Sigmoid colon (tissue), 7 donors: ENCODE measurements around the gene TTYH3. TPM values are rescaled to one million over a fixed set of nuclear protein-coding genes. Genes with fewer than 3 reads are reported as not detected.

Experiments used
- DNase-seq: peaks from one replicate; pipeline ENCODE4 v3.0.0-alpha.2; 2019
- H3K27ac ChIP-seq, 4 donors: fragments of 200-600 bp; sonication (generic); one replicate each; pipeline ENCODE4 v1.5.1; 2016 to 2019; ENCODE audit warnings: mild to moderate bottlenecking in 1 of 4
- H3K27me3 ChIP-seq, 3 donors: fragments of 200-600 bp; sonication (generic); one replicate each; pipeline ENCODE4 v1.5.1; 2019; ENCODE audit warnings: mild to moderate bottlenecking in 1 of 3
- H3K36me3 ChIP-seq, 4 donors: fragments of 200-600 bp; sonication (generic); one replicate each; pipeline ENCODE4 v1.5.1; 2016 to 2019
- H3K4me1 ChIP-seq, 4 donors: fragments of 200-600 bp; sonication (generic); one replicate each; pipeline ENCODE4 v1.5.1; 2017 to 2019
- H3K4me3 ChIP-seq, 4 donors: fragments of 200-600 bp; sonication (generic); one replicate each; pipeline ENCODE4 v1.5.1; 2017 to 2019; ENCODE audit warnings: mild to moderate bottlenecking in 2 of 4, moderate library complexity in 1 of 4
- H3K9me3 ChIP-seq, 4 donors: fragments of 200-600 bp in 3 of 4; sonication (generic) in 3 of 4; one replicate each; pipeline versions ENCODE4 v1.5.1 to v1.6.1; 2013 to 2019
- EP300 ChIP-seq, 4 donors: sonication (generic); formaldehyde crosslinking; IDR thresholded peaks; one replicate each; pipeline ENCODE4 v1.6.1; 2017; ENCODE audit warnings: antibody characterized with exemption in 4 of 4
- POLR2A ChIP-seq, 2 donors: fragments of 450-650 bp; IDR thresholded peaks; one replicate each; pipeline ENCODE4 v1.6.1; 2016; ENCODE audit warnings: antibody characterized with exemption in 2 of 2, mild to moderate bottlenecking in 2 of 2, moderate library complexity in 2 of 2
- POLR2AphosphoS5 ChIP-seq, 4 donors: sonication (generic); formaldehyde crosslinking; IDR thresholded peaks; one replicate each; pipeline ENCODE4 v1.6.1; 2017; ENCODE audit warnings: antibody characterized with exemption in 4 of 4
- WGBS, 2 donors: extraction: QIAGEN DNeasy Blood & Tissue Kit; methylation state at CpG; one replicate each; pipeline ENCODE4 v1.1.7; 2013; 5-methylcytosine and 5-hydroxymethylcytosine counted together
- intact Hi-C: fragments of 100-400 bp; cut with DNase I; formaldehyde crosslinking; loops from one replicate; pipeline ENCODE4 v1.15.1; 2023
- polyA plus RNA-seq, 3 donors: library from polyadenylated mRNA; stranded (reverse); fragments of 200-250 nt; gene quantifications; one replicate each; pipeline ENCODE4 v1.2.3, GENCODE V29; 2013
- total RNA-seq, 4 donors: library from RNA; depleted of rRNA; stranded (reverse); fragments of >200 nt; gene quantifications; one replicate each; pipeline ENCODE4 v1.1.0, GENCODE V29; 2016
- TF ChIP-seq, protein P1 (sequence below), 4 experiments: fragments of 450-650 bp in 3 of 4; fragments of 200-600 bp in 1 of 4; IDR thresholded peaks; one replicate each; pipeline ENCODE4 v1.5.1; 2016 to 2019; ENCODE audit warnings: antibody characterized with exemption in 4 of 4, mild to moderate bottlenecking in 3 of 4, moderate library complexity in 2 of 4
- donor health status: healthy with polysubstance abuse.
- donor health status: Bipolar disorder and iron deficiency.
- donor health status: healthy.

Gene TTYH3
- total and polyA plus RNA-seq, 7 donors = 5.4 to 41.7 (median 15.3) TPM

DNA sequence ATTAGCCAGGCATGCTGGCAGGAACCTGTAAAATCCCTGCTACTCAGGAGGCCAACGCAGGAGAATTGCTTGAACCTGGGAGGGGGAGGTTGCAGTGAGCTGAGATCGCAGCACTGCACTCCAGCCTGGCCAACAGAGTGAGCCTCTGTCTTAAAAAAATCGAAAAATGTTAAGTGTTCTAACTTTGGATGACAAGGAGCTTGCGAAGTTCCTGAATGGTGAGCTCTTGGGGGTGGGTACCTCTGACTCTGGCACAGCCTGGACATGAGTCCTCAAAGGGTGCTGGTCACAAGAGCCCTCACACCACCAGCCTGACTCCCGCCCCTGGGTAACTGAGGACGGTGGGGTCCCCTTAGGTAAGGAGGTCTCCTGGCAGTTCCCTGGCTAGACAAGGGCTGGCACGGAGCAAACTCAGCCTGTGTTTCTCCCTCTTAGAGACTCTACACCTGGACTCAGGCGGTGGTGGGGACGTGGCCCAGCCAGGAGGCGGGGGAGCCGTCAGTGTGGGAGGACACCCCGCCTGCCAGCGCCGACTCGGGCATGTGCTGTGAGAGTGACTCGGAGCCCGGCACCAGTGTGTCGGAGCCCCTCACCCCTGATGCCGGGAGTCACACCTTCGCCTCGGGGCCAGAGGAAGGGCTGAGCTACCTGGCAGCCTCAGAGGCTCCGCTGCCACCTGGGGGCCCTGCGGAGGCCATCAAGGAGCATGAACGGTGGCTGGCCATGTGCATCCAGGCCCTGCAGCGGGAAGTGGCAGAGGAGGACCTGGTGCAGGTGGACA lies 80.3 kb downstream of the TTYH3 start:
- intact Hi-C loops = no loop called here
- no peaks in the 10 kb centered on the region for H3K36me3 ChIP-seq
- 94 to 95% methylated on average over 25 of the region's 25 CpGs for WGBS, 2 donors
- no peaks in the 10 kb centered on the region for H3K27me3 ChIP-seq
- no peak for DNase-seq
- no peak for TF ChIP-seq EP300 (IDR thresholded peaks at IDR 0.05)
- TF ChIP-seq, protein P1, sequence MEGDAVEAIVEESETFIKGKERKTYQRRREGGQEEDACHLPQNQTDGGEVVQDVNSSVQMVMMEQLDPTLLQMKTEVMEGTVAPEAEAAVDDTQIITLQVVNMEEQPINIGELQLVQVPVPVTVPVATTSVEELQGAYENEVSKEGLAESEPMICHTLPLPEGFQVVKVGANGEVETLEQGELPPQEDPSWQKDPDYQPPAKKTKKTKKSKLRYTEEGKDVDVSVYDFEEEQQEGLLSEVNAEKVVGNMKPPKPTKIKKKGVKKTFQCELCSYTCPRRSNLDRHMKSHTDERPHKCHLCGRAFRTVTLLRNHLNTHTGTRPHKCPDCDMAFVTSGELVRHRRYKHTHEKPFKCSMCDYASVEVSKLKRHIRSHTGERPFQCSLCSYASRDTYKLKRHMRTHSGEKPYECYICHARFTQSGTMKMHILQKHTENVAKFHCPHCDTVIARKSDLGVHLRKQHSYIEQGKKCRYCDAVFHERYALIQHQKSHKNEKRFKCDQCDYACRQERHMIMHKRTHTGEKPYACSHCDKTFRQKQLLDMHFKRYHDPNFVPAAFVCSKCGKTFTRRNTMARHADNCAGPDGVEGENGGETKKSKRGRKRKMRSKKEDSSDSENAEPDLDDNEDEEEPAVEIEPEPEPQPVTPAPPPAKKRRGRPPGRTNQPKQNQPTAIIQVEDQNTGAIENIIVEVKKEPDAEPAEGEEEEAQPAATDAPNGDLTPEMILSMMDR (IDR thresholded peaks at IDR 0.05) = no peak
- TF ChIP-seq POLR2AphosphoS5 (IDR thresholded peaks at IDR 0.05) = no peak
- TF ChIP-seq POLR2A (IDR thresholded peaks at IDR 0.05) = no peak
- no peak overlapping the region for H3K4me3 ChIP-seq
- no peaks in the 10 kb centered on the region for H3K9me3 ChIP-seq
- H3K27ac ChIP-seq = no peak overlapping the region
- peaks cover 0 to 27% (median 23%) of the 10 kb centered on the region in 4 donors for H3K4me1 ChIP-seq

DNA sequence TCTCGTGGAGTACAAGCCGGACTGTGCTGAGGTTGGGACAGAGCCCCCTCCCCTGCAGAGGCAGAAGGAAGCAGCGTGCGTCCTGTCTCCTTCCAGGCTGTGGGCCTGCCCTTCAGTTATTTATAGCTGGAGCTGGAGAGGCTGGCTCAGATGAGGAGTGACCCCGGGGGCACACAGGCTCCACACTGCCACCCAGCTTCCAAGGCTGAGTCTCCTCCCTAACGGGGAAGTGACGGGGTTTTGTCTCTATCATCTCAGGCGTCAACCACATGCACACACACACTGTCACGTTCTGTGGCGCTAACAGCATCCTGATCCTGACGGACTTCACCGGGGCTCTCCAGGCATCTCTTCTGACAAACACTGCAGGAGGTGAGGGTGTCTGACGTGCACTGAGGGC lies 81.6 kb downstream of the TTYH3 start:
- TF ChIP-seq, protein P1 (IDR thresholded peaks at IDR 0.05) = no peak
- no peak for TF ChIP-seq POLR2A (IDR thresholded peaks at IDR 0.05)
- TF ChIP-seq EP300 (IDR thresholded peaks at IDR 0.05) = no peak
- TF ChIP-seq POLR2AphosphoS5 (IDR thresholded peaks at IDR 0.05) = no peak
- intact Hi-C loops = no loop called here
- Histone ChIP-seq H3K27ac (no peak overlapping the region), H3K9me3 (no peaks in the 10 kb centered on the region), H3K27me3 (no peaks in the 10 kb centered on the region), H3K4me3 (no peak overlapping the region), H3K36me3 (no peaks in the 10 kb centered on the region), H3K4me1 (peaks cover 0 to 37% (median 34%) of the 10 kb centered on the region in 4 donors)
- no peak for DNase-seq
- 59 to 82% methylated on average over 13 of the region's 13 CpGs for WGBS, 2 donors

DNA sequence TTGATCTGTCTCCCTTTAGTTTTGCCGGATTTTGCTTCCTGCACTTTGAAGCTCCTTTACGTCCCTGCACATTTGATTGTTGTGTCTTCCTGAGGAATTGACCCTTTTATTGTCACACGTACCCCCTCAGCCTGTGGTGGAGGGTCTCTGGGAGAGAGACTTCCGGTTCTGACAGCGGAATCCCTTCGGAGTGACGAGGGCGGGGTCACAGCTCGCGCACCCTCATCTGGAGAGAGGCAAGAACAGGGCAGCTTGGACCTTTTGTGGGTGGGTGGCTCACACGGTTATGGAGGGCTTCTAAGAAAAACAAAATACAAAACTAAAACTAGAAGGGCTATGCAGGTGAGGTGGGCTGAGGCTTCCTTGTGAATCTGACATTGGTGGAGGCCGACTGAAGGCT lies 82.2 kb downstream of the TTYH3 start:
- H3K36me3 ChIP-seq = no peaks in the 10 kb centered on the region
- H3K27me3 ChIP-seq = no peaks in the 10 kb centered on the region
- no peak for TF ChIP-seq POLR2AphosphoS5 (IDR thresholded peaks at IDR 0.05)
- TF ChIP-seq, protein P1 (IDR thresholded peaks at IDR 0.05) = no peak
- TF ChIP-seq EP300 (IDR thresholded peaks at IDR 0.05) = no peak
- TF ChIP-seq POLR2A (IDR thresholded peaks at IDR 0.05) = no peak
- intact Hi-C loops = no loop called here
- no peak overlapping the region for H3K27ac ChIP-seq
- H3K4me1 ChIP-seq = peaks cover 0 to 37% (median 33%) of the 10 kb centered on the region in 4 donors
- no peak overlapping the region for H3K4me3 ChIP-seq
- 88 to 91% methylated on average over 12 of the region's 12 CpGs for WGBS, 2 donors
- no peaks in the 10 kb centered on the region for H3K9me3 ChIP-seq
- DNase-seq = no peak

Other genes starting within 250 kb of the TTYH3 start
- gene CHST12, start 228.4 kb upstream of the TTYH3 start, total RNA-seq = 10 to 100 TPM in 3 of 4 donors, 1 to 10 TPM in 1; 7.5 to 10.9 (median 10.4) TPM
- 10 to 100 TPM in 1 of 3 donors, 1 to 10 TPM in 2; 1.2 to 11.9 (median 3.2) TPM for gene CHST12, start 228.4 kb upstream of the TTYH3 start, polyA plus RNA-seq
- gene GRIFIN, start 155.6 kb upstream of the TTYH3 start, total RNA-seq = not detected
- not detected for gene GRIFIN, start 155.6 kb upstream of the TTYH3 start, polyA plus RNA-seq
- 1 to 10 TPM; 1.8 to 5.8 (median 5.3) TPM for gene LFNG, start 112.2 kb upstream of the TTYH3 start, total RNA-seq
- 10 to 100 TPM in 2 of 3 donors, 1 to 10 TPM in 1; 9.2 to 34.5 (median 14.4) TPM for gene LFNG, start 112.2 kb upstream of the TTYH3 start, polyA plus RNA-seq
- gene BRAT1, start 76.5 kb upstream of the TTYH3 start, total RNA-seq = 10 to 100 TPM; 17.8 to 24.6 (median 22.1) TPM
- gene BRAT1, start 76.5 kb upstream of the TTYH3 start, polyA plus RNA-seq = 10 to 100 TPM in 2 of 3 donors, 1 to 10 TPM in 1; 9.6 to 25.9 (median 11.3) TPM
- 10 to 100 TPM in 2 of 4 donors, 1 to 10 TPM in 2; 6.4 to 22.4 (median 11.8) TPM for gene IQCE, start 73.0 kb upstream of the TTYH3 start, total RNA-seq
- 10 to 100 TPM in 1 of 3 donors, 1 to 10 TPM in 2; 8.1 to 19.6 (median 9.6) TPM for gene IQCE, start 73.0 kb upstream of the TTYH3 start, polyA plus RNA-seq
- gene AMZ1, start 56.2 kb downstream of the TTYH3 start, total RNA-seq = 1 to 10 TPM in 1 of 4 donors, under 1 TPM in 1, not detected in 2; 0.41 to 1.4 TPM
- under 1 TPM in 2 of 3 donors, not detected in 1; under 0.01 to 0.16 TPM for gene AMZ1, start 56.2 kb downstream of the TTYH3 start, polyA plus RNA-seq
- 10 to 100 TPM; 21.4 to 46.5 (median 24.6) TPM for gene GNA12, start 212.3 kb downstream of the TTYH3 start, total RNA-seq
- 10 to 100 TPM; 13.2 to 22.7 (median 18.6) TPM for gene GNA12, start 212.3 kb downstream of the TTYH3 start, polyA plus RNA-seq